ENCODE measurements around the gene GARS1. TPM values are rescaled to one million over a fixed set of nuclear protein-coding genes. Genes with fewer than 3 reads are reported as not detected.
A peak's percentile ranks its signal among the peaks of the same experiment; 100 is the strongest.

Gene GARS1
- polyA plus RNA-seq, 1 donor from 2014 or later = 99.1 TPM

DNA sequence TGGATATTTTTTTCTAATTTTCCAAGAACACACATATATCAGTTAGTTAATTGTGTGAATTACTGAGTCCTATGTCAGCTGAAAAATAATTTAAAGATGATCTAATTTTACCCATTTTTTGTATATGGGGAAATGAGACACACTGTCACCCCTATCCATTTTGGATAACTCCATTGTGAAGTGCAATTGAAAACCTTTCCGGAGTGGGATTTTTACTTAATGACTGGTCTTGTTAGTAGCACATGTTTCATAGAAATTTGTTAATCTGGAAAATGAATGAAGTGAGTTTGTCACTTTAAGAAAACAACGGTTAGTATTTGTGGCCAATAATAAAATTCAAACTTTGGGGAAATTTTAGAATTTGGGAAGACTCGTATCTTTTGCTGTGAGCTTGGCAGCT lies 2.0 kb downstream of the GARS1 start:
- H2AFZ ChIP-seq (ENCODE audit: low read depth, low read length) = no peak overlapping the region
- TF ChIP-seq EP300 (conservative IDR thresholded peaks at IDR 0.05; ENCODE audit: poor library complexity, severe bottlenecking) (no peak), TAF1 (IDR thresholded peaks at IDR 0.05; ENCODE audit: low read depth) (no peak), EZH2 (IDR thresholded peaks at IDR 0.05; ENCODE audit: borderline replicate concordance, insufficient read depth, low read length, poor library complexity, severe bottlenecking) (no peak), SMC3 (conservative IDR thresholded peaks at IDR 0.05; ENCODE audit: poor library complexity) (no peak), RAD21 (conservative IDR thresholded peaks at IDR 0.05) (no peak), MXI1 (conservative IDR thresholded peaks at IDR 0.05; ENCODE audit: poor library complexity, severe bottlenecking) (no peak), REST (IDR thresholded peaks at IDR 0.05; ENCODE audit: borderline replicate concordance) (no peak), POLR2AphosphoS5 (IDR thresholded peaks at IDR 0.05) (no peak), CTCF (IDR thresholded peaks at IDR 0.05; ENCODE audit: poor library complexity, severe bottlenecking) (no peak)
- H3K79me2 ChIP-seq (replicated peaks; ENCODE audit: insufficient read depth, low read length) = peaks cover 45% of the 10 kb centered on the region
- no peak overlapping the region for H3K27ac ChIP-seq (ENCODE audit: low read length)
- H3K27me3 ChIP-seq (ENCODE audit: insufficient read depth, low read depth, low read length) = no peaks in the 10 kb centered on the region
- H3K36me3 ChIP-seq (ENCODE audit: insufficient read depth, low read length) = peaks cover 3% of the 10 kb centered on the region
- peak overlapping the region; percentile 95 for H3K4me3 ChIP-seq (ENCODE audit: low read length)
- peak overlapping the region; percentile 65 for H3K4me2 ChIP-seq (ENCODE audit: low read length)
- peak overlapping the region; percentile 91 for H3K9ac ChIP-seq (ENCODE audit: low read length)
- no peaks in the 10 kb centered on the region for H3K9me3 ChIP-seq (ENCODE audit: low read length)
- no peaks in the 10 kb centered on the region for H3K9me2 ChIP-seq (ENCODE audit: insufficient read depth, low read length)
- H4K20me1 ChIP-seq (ENCODE audit: insufficient read depth) = no peaks in the 10 kb centered on the region
- H3F3A ChIP-seq (ENCODE audit: insufficient read depth, low read length, poor library complexity, severe bottlenecking) = peaks cover 7% of the 10 kb centered on the region

GRCh38 chr7:30598121-30598876 lies 3.6 kb downstream of the GARS1 start:
- Histone ChIP-seq H3K9me3 (ENCODE audit: low read length) (no peaks in the 10 kb centered on the region), H3F3A (ENCODE audit: insufficient read depth, low read length, poor library complexity, severe bottlenecking) (peaks cover 7% of the 10 kb centered on the region), H2AFZ (ENCODE audit: low read depth, low read length) (no peak overlapping the region), H3K4me2 (ENCODE audit: low read length) (no peak overlapping the region), H3K9ac (ENCODE audit: low read length) (no peak overlapping the region), H3K36me3 (ENCODE audit: insufficient read depth, low read length) (peaks cover 3% of the 10 kb centered on the region), H3K9me2 (ENCODE audit: insufficient read depth, low read length) (no peaks in the 10 kb centered on the region), H3K4me3 (ENCODE audit: low read length) (no peak overlapping the region), H4K20me1 (ENCODE audit: insufficient read depth) (no peaks in the 10 kb centered on the region), H3K27ac (ENCODE audit: low read length) (no peak overlapping the region), H3K79me2 (replicated peaks; ENCODE audit: insufficient read depth, low read length) (peaks cover 37% of the 10 kb centered on the region), H3K27me3 (ENCODE audit: insufficient read depth, low read depth, low read length) (no peaks in the 10 kb centered on the region)
- TF ChIP-seq TAF1 (IDR thresholded peaks at IDR 0.05; ENCODE audit: low read depth) (no peak), RAD21 (conservative IDR thresholded peaks at IDR 0.05) (no peak)
